ENCODE data around the gene ABCC3.

Gene ABCC3, protein sequence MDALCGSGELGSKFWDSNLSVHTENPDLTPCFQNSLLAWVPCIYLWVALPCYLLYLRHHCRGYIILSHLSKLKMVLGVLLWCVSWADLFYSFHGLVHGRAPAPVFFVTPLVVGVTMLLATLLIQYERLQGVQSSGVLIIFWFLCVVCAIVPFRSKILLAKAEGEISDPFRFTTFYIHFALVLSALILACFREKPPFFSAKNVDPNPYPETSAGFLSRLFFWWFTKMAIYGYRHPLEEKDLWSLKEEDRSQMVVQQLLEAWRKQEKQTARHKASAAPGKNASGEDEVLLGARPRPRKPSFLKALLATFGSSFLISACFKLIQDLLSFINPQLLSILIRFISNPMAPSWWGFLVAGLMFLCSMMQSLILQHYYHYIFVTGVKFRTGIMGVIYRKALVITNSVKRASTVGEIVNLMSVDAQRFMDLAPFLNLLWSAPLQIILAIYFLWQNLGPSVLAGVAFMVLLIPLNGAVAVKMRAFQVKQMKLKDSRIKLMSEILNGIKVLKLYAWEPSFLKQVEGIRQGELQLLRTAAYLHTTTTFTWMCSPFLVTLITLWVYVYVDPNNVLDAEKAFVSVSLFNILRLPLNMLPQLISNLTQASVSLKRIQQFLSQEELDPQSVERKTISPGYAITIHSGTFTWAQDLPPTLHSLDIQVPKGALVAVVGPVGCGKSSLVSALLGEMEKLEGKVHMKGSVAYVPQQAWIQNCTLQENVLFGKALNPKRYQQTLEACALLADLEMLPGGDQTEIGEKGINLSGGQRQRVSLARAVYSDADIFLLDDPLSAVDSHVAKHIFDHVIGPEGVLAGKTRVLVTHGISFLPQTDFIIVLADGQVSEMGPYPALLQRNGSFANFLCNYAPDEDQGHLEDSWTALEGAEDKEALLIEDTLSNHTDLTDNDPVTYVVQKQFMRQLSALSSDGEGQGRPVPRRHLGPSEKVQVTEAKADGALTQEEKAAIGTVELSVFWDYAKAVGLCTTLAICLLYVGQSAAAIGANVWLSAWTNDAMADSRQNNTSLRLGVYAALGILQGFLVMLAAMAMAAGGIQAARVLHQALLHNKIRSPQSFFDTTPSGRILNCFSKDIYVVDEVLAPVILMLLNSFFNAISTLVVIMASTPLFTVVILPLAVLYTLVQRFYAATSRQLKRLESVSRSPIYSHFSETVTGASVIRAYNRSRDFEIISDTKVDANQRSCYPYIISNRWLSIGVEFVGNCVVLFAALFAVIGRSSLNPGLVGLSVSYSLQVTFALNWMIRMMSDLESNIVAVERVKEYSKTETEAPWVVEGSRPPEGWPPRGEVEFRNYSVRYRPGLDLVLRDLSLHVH (N-terminal part only)

DNA sequence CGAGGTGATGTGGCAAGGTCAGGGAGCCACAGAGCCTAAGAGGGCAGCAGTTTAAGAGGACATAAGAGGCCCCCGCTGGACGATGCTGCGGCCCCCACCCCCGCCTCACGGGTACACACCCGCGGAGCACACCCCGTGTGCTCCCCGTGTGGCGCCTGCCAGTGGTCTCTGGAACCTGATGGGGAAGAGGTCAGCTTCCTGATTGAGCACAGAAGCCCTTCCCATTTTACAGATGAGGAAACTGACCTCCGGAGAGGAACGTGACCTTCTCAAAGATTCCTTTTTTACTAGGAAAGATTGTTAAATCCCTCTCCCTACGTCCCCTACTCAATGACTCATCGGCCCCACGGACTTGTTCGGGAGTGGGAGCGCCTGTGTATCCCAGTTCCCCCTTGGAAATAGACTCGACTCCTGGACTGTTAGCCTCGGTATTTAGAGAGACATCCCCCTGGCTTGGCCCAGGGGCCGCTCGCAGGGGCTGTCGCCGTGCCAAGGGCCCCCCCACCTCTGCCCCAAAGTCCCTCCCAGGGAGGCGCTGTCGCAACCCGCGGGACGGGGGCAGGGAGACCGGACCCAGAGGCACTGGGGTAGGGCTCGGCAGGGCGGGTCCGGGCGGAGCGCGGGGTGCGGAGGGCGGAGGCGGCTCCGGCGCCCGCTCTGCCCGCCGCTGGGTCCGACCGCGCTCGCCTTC lies at the start of gene ABCC3:
Gene ABCC3 (plus strand): TSS at position 658 of the 691 bp plus-strand sequence. CDS start 56 bp downstream, outside the sequence.
- DNase-seq (ENCODE audit: low read depth in 2 of 2): no peak

DNA sequence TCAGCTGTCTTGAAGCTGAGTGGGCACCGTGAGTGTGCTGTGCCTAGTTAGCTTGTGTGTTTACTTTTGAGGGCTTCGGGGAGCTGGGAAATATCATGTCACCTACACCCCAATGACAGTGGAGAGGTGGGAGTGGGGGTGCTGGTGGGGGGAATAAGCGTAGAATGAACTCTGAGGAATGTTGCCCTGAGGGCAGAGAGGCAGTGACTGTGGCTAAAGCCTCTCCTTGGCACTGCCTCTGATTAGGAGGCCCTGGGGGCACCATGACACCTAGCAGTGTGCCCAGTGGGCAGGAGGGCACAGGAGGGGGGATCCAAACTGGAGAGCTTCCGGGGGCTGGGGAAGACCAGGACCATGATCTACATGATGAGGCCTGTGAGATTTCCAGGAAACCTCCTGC lies 49.3 kb upstream of the ABCC3 start:
- no peak for DNase-seq (ENCODE audit: low read depth in 2 of 2)

DNA sequence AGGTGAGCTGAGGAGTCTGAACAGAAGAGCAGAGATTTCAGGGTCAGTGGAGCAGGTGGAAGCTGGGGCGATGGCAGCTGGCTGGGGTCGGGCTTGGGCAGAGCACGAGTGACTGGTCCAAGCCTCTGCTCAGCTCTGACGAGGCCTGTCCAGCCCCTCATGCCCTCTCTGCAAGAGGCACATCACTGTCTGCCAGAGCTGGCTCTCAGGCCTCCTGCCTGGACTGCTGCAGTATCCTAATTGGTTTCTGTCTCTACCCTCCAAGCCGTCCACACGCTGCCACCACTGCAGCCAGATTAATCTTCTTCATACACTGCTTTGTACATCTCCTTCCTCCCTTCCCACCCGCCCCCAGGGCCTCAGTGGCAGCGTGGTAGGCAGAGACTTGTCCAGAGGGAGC lies 48.8 kb upstream of the ABCC3 start:
- no peak for DNase-seq (ENCODE audit: low read depth in 2 of 2)

DNA sequence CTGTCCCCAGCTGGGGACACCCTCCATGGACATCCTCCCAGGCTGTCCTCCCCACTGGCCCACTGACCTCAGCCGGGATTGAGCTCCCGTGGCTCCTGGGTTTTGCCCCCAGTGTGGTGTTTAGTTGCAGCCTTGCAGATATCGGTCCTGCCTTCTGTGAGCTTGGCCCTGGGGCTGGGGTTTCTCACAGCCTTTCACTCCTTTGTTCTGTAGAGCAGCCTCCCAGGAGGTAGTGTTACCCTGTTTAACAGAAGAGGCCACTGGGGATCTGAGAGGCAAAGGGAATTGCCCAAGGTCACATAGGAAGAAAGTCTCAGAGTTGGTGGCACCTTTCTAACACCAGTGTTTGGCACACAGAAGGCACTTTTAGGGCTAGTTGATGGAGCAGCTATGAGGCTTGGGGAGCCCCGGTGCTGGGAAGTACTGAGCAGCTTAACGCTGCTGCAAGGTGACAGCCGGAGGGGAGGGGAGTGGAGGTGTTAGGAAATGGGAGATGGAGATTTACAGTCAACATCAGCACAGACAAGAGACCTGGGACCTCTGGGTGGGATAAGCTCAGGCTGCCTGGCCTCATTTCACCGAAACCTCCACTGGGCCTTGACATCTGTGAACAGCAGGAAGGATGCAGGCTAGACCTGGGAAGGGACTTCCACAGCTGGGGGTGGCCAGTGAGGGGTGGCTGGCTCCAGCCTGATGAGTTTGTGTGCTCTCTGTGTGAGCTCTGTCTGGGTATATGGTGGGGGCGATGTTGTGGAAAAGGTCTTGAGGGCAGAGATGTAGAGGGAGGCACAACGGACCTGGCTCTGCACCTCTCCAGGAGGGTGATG lies 48.0 kb upstream of the ABCC3 start:
- DNase-seq (ENCODE audit: low read depth in 2 of 2): no peak

DNA sequence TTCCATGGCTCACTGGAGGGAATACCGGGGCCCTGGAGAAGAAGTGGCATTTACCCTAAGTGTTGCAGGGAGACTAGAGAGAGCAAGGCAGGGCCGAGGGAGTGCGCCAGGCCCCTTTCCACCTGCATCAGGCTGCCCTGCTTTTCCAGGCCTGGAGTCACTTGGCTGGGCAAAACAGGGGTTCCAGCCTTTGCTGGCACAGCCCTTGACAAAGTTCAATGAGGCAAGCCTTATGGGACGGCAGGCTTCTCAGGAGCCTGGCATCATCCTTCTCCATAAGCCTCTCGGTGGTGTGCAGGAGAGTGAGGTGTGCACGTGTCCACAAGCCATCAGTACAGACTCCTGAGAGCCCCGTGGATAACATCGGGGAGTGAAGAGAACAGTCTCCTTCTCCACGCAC lies 47.1 kb upstream of the ABCC3 start:
- no peak for DNase-seq (ENCODE audit: low read depth in 2 of 2)

DNA sequence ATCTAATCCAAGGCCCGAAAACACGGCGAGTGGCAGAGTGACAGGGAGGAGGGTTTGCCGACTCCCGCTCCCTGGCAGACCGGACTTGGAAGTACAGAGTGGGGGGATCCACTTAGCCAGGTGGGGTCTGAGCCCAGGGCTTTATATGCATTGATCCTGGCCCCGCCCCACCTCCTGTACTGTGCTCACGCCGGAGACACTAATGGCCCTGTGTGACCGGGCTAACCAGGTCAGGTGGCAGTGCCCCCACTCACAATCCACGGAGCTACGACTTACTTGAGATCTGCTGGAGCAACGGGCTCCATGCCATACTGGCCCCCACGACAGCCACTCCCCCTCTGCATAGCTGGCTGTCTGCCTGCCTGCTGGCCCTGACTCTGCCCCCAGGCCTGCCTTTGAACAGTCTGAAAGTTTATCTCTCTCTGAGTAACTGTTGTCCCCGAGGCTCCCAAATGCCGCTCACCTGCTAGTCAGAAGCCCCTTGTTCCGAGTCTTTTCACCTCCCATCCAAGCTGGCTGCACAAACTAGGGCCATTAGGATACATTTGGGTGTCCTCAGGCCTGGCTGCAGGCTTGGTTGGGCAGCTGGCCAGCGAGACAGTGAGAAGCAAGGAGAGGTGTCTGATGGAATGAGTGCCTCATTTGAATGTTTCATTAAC lies 46.2 kb upstream of the ABCC3 start:
- DNase-seq (ENCODE audit: low read depth in 2 of 2): no peak

DNA sequence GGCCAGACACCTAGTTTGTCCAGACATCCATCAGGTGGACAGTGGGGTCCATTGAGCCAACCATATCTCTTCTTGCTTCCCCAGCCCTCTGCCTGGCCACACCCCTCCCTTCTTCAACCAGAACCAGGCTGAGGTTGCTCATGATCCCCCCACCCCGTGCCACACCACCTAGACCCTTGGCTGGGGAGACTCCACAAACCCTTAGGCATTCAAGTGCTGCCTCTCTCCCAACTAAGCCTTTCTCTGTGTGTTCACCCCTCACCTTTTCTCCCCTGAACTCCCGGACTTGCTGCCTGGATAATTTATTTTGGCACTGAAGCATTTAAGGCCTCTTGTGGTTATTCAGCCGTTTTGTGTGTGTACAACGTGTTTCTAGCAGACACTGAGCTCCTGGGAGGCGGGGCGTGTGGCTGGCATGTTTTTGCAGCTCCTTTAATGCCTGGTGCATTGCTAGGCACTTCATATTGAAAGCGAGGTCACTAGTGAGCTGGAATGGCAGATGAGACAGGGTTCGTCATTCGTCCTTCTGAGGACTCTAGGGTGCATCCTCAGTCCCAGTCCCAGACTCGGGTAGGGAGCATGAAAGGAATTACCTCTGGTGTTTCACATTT lies 45.5 kb upstream of the ABCC3 start:
- no peak for DNase-seq (ENCODE audit: low read depth in 2 of 2)

DNA sequence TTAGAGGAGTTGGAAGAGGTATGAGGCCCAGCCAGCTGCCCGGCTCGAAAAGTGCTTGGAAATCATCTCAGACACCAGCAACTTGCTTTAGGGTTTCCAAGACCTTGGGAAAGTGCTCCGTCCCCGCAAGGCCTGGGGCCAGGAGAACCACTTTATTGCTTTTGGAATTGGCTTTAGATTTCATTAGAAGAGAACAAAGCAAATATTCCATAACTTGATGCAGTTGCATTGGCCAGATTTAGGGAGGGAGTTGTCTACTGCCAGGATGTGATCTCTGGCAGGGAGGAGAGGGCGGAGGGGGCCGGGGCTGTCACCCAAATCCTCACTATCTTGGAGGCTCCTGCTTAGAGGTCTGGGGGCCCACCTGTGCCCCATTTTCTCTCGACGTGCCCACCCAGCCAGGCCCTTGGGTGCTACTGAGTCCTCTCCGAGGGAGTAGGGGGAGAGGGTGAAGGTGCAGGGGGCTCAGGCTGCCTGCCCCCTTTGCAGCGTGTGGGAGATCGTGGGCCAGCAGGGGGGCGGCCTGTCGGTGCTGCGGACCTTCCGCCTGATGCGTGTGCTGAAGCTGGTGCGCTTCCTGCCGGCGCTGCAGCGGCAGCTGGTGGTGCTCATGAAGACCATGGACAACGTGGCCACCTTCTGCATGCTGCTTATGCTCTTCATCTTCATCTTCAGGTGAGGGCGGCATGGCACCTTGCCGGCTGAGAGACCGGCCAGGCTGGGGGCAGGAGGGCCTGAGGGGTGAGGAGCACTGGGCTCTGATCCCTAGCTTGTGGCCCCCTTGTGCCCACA lies 43.5 kb upstream of the ABCC3 start:
- no peak for DNase-seq (ENCODE audit: low read depth in 2 of 2)

DNA sequence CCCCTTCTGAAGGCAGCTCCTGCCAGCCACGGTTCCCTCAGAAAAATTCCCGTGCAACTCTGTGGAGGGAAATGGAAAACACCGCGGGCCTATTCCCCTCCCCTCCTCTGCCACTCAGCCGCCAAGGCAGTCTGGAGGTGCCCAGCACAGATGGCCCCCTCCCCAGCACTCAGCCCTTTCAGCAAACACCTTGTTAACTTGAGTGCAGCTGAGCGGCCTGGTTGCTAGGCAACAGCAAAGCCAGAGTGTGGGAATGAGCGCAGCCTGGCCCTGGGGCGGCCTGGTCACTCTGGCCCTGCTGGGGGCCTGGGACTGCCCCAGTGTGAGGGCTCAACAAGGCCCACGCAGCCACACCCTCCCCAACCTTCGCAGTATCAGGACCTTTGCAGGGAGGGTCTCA lies 41.4 kb upstream of the ABCC3 start:
- DNase-seq (ENCODE audit: low read depth in 2 of 2): no peak

DNA sequence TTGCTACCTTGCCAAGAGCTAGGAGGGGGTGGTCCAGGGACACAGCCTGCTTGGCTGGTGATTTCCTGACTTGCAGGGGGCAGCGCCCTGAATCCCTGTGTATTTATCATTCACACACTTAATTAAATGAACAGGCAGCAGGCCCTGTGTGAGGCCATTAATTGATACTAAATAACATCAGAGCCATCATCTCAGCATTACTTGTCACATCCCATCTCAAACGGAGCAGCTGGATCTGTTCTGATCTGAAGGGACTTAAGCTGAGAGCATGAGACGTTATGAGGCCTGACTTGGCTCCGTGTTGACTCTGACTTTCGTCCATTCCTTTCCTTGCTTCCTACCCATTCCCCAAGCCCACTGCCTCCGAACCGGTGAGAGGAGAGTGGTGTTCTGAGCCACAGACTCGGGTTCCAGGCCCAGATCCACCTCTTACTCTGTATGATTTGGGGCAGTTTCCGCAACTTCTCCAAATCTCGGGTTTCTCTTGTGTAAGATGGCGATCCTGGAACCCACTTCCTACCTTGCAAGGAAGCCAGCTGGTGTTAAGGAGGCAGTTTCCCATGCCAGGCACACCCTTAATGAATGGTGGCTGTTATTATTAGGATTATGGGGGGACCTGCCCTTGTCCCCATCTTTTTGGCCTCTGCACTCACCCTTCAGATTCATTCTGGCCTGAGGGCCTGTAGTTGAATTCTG lies 40.4 kb upstream of the ABCC3 start:
- no peak for DNase-seq (ENCODE audit: low read depth in 2 of 2)

DNA sequence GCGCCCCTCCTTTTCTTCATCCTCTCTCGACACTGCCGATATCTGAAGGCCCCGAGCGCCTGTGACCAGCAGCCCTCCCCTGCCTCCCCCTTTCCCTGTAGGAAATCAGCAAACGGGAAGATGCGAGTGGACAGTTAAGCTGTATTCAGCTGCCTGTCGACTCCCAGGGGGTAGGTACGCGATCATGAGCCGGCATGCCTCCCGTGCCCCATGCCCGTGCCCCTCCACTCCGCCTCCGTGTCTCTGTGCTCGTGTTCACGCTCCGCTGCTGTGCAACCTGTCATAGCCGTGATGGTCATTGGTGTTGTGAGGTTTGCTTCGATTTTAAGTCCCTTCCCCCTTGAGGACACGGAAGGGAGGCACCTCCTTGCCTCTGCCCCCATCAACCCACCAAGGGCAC lies 39.8 kb upstream of the ABCC3 start:
- DNase-seq (ENCODE audit: low read depth in 2 of 2): no peak

DNA sequence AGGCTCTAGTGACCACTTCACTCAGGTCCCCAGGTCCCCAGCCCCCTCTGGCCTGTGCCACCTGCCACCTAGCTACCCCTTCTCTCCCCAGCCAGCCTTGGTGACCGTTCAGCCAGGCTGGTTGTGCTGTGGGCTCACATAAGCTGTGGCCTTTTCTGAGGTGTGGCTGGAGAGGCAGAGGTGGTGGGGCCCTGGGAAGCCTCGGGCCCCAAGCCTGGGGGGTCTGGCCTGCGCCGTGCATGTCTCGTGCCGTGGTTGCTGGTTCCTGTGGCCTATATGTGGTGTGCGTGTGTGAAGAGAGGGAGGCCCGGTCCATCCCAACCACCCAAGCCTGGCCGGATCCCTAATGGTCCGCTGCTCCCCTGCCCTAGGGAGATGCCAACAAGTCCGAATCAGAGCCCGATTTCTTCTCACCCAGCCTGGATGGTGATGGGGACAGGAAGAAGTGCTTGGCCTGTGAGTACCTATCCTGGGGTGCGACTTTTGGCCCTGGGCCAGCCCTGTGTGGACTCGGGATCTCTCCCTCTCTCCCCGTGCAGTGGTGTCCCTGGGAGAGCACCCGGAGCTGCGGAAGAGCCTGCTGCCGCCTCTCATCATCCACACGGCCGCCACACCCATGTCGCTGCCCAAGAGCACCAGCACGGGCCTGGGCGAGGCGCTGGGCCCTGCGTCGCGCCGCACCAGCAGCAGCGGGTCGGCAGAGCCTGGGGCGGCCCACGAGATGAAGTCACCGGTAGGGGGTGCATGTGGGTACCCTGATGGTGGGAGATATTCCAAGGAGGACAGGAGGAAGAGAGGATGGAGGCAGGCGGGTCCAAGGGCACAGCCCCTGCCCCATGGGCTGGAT lies 38.3 kb upstream of the ABCC3 start:
- DNase-seq (ENCODE audit: low read depth in 2 of 2): no peak

DNA sequence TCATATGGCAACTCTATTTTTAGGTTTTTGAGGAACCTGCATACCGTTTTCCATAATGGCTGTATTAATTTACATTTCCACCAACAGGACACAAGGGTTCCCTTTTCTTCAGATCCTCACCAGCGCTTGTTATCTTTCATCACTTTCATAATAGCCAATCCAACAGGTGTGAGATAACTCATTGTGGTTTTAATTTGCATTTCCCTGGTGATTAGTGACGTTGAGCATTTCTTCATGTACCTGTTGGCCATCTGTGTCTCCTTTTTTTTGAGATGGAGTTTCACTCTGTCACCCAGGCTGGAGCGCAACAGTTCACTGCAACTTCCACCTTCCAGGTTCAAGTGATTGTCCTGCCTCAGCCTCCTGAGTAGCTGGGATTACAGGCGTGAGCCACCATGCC lies 36.2 kb upstream of the ABCC3 start:
- DNase-seq (ENCODE audit: low read depth in 2 of 2): no peak

DNA sequence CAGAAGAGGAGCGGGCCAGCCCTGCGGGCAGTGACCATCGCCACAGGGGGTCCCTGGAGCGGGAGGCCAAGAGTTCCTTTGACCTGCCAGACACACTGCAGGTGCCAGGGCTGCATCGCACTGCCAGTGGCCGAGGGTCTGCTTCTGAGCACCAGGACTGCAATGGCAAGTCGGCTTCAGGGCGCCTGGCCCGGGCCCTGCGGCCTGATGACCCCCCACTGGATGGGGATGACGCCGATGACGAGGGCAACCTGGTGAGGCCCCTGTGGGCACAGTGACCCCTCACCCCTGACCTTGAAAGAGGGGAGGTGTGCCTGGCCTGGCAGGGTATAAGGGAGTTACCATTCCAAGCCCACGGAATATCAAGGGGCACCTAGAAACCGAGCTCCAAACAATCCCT lies 35.1 kb upstream of the ABCC3 start:
- no peak for DNase-seq (ENCODE audit: low read depth in 2 of 2)

DNA sequence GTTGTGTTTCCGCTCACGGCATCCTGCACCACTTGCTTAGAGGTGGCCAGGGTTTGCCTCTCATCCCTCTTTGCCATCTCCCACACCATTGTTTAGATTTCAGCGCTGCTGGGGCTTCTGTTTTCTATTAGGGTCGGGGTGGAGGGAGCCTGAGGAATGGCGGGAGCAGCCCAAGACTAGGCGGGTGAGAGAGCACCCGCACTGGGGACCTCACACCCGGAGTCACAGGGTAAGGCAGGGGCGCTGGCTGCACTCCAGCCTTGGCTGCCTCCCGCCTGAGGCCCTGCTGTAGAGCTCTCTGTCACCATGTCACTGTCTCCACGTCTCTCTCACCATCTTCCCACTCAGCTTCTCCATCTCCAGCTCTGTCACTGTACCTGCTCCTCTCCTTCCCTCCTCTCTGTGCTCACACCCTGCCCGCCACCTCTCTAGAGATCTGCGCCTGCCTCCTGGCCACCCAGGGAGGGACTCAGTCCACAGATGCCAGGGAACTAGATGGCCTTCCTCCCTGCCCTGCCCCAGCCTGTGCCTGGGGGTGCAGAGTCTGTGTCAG lies 32.8 kb upstream of the ABCC3 start:
- no peak for DNase-seq (ENCODE audit: low read depth in 2 of 2)

DNA sequence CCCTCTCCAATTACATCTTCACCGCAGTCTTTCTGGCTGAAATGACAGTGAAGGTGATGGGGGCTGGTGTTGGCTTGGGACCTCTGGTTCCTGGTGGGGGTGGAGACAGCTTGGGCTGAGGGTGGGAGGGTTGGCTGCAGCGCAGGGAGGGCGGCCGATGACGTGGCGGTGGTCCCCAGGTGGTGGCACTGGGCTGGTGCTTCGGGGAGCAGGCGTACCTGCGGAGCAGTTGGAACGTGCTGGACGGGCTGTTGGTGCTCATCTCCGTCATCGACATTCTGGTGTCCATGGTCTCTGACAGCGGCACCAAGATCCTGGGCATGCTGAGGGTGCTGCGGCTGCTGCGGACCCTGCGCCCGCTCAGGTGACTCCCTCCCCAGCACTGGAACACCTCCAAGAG lies 31.8 kb upstream of the ABCC3 start:
- DNase-seq (ENCODE audit: low read depth in 2 of 2): no peak

DNA sequence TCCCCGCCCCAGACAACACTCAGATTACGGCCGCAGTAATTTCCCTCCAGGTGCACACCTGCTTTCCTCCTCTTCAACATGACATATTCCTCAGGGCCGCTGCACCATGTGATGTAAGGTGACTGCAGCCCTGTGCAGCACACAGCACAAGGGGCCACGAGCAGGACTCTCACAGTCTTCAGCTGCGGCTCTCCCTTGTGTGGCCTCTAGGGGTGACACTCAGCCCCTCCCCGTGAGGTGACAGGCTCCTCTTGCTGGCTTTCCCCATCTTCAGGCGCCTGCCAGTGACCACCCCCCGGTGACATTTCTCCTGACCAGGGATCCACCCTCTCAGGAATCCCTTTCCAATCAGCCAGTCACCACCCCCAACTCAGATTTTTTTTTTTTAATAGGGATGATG lies 31.3 kb upstream of the ABCC3 start:
- DNase-seq (ENCODE audit: low read depth in 2 of 2): no peak

Data from stimulated activated CD8-positive, alpha-beta memory T cell treated with anti-CD3 and anti-CD28 coated beads, Interleukin-15, amount 100 ng/mL, for 48 hours (primary cell).